SK-N-SH (cell line): ENCODE measurements around the gene CYP27B1. TPM values are rescaled to one million over a fixed set of nuclear protein-coding genes. Genes with fewer than 3 reads are reported as not detected.

Experiments
- CTCF ChIA-PET: fragments of 300-600, 350-600 bp; formaldehyde crosslinking; extraction: SDS; loops from one replicate; lab custom pipeline; 2021; lab: Yijun Ruan, JAX
- POLR2A ChIA-PET: fragments of 350-600 bp; sonication (Branson Sonifier 250); formaldehyde crosslinking; extraction: SDS; loops from one replicate; lab custom pipeline; 2020; ENCODE audit warnings: antibody characterized with exemption, inconsistent platforms; lab: Yijun Ruan, JAX
- DNase-seq: peaks from one replicate; pipeline ENCODE4 v3.0.0; 2012
- H2AFZ ChIP-seq: fragments of 200-600 bp; sonication (generic); 2 replicates; pipeline ENCODE4 v1.8.1; 2016; ENCODE audit warnings: antibody characterized with exemption, mild to moderate bottlenecking, low read depth
- H3F3A ChIP-seq: fragments of 200-600 bp; sonication (generic); replicated peaks from 2 replicates; pipeline ENCODE3; 2016; ENCODE audit warnings: antibody characterized with exemption, mild to moderate bottlenecking; ENCODE audit not compliant: insufficient read depth
- H3K27ac ChIP-seq, 2 experiments: fragments of 200-500 bp in 1 of 2; fragments of 200-600 bp in 1 of 2; sonication (Bioruptor generic) in 1 of 2; sonication (generic), shearing (Covaris generic) in 1 of 2; 2 replicates each; pipeline versions ENCODE4 v1.5.1 to v1.6.1; 2014 to 2016; ENCODE audit warnings: low read depth in 2 of 2, inconsistent platforms in 1 of 2, low read length in 1 of 2, mild to moderate bottlenecking in 1 of 2, mixed read lengths in 1 of 2
- H3K27me3 ChIP-seq: fragments of 200-600 bp; sonication (generic), shearing (Covaris generic); 2 replicates; pipeline ENCODE4 v1.6.1; 2016; ENCODE audit warnings: mixed run types; ENCODE audit not compliant: insufficient read depth
- H3K36me3 ChIP-seq, 2 experiments: fragments of 200-500 bp in 1 of 2; fragments of 200-600 bp in 1 of 2; sonication (Bioruptor generic) in 1 of 2; sonication (generic) in 1 of 2; replicated peaks in 1 of 2; 2 replicates each; pipeline versions ENCODE3 to v1.5.1; 2014 to 2016; ENCODE audit warnings: low read length in 1 of 2, mild to moderate bottlenecking in 1 of 2; ENCODE audit not compliant: insufficient read depth in 2 of 2, control insufficient read depth in 1 of 2
- H3K4me1 ChIP-seq, 2 experiments: fragments of 200-500 bp in 1 of 2; fragments of 200-600 bp in 1 of 2; sonication (Bioruptor generic) in 1 of 2; sonication (generic), shearing (Covaris generic) in 1 of 2; 2 replicates each; pipeline versions ENCODE4 v1.5.1 to v1.6.1; 2014 to 2016; ENCODE audit warnings: low read depth in 1 of 2, low read length in 1 of 2, mixed run types in 1 of 2; ENCODE audit not compliant: insufficient read depth in 2 of 2, control insufficient read depth in 1 of 2
- H3K4me2 ChIP-seq: fragments of 200-600 bp; sonication (generic), shearing (Covaris generic); 2 replicates; pipeline ENCODE4 v1.6.1; 2017; ENCODE audit warnings: mixed run types
- H3K4me3 ChIP-seq, 2 experiments: fragments of 200-500 bp in 1 of 2; fragments of 200-600 bp in 1 of 2; sonication (Bioruptor generic) in 1 of 2; sonication (generic), shearing (Covaris generic) in 1 of 2; 2 replicates each; pipeline versions ENCODE4 v1.5.1 to v1.8.1; 2014 to 2016; ENCODE audit warnings: low read depth in 2 of 2, inconsistent platforms in 1 of 2, low read length in 1 of 2, mild to moderate bottlenecking in 1 of 2, mixed read lengths in 1 of 2, moderate library complexity in 1 of 2
- H3K79me2 ChIP-seq: fragments of 200-600 bp; sonication (generic); 2 replicates; pipeline ENCODE4 v1.8.1; 2017; ENCODE audit warnings: mild to moderate bottlenecking; ENCODE audit not compliant: insufficient read depth
- H3K9ac ChIP-seq: fragments of 200-600 bp; sonication (generic); 2 replicates; pipeline ENCODE4 v1.6.1; 2017; ENCODE audit warnings: mixed run types
- H3K9me2 ChIP-seq: fragments of 200-600 bp; sonication (generic); 2 replicates; pipeline ENCODE4 v1.6.1; 2017; ENCODE audit warnings: mixed run types
- H3K9me3 ChIP-seq: fragments of 200-600 bp; sonication (generic); 2 replicates; pipeline ENCODE4 v1.6.1; 2017; ENCODE audit warnings: mixed run types, mild to moderate bottlenecking, moderate library complexity
- H4K20me1 ChIP-seq: fragments of 200-600 bp; sonication (generic); 2 replicates; pipeline ENCODE4 v1.6.1; 2017; ENCODE audit warnings: mild to moderate bottlenecking, mixed run types; ENCODE audit not compliant: insufficient read depth
- FOXM1 ChIP-seq: IDR thresholded peaks from 2 replicates; pipeline ENCODE4 v1.4.0; 2012; ENCODE audit warnings: low read depth, mild to moderate bottlenecking
- GATA2 ChIP-seq: sonication (generic); formaldehyde crosslinking; IDR thresholded peaks from 2 replicates; pipeline ENCODE4 v1.5.0; 2020; ENCODE audit warnings: mild to moderate bottlenecking, missing genetic modification reagents
- MXI1 ChIP-seq: IDR thresholded peaks from 2 replicates; pipeline ENCODE4 v1.6.1; 2012; ENCODE audit warnings: mild to moderate bottlenecking, low read depth, low read length, improper control_type of control experiment
- NRF1 ChIP-seq: IDR thresholded peaks from 2 replicates; pipeline ENCODE4 v1.6.1; 2012; ENCODE audit warnings: low read depth, mild to moderate bottlenecking, low read length
- POLR2AphosphoS5 ChIP-seq: IDR thresholded peaks from 2 replicates; pipeline ENCODE4 v1.6.1; 2012; ENCODE audit warnings: low read depth, low read length
- RAD21 ChIP-seq: IDR thresholded peaks from 2 replicates; pipeline ENCODE4 v1.6.1; 2012; ENCODE audit warnings: mild to moderate bottlenecking, low read length
- SMC3 ChIP-seq: IDR thresholded peaks from 2 replicates; pipeline ENCODE4 v1.6.1; 2012; ENCODE audit warnings: low read depth, low read length, improper control_type of control experiment
- WGBS: methylation state at CpG from one replicate; pipeline ENCODE4 v1.1.6; 2017; ENCODE audit warnings: low lambda C conversion rate; 5-methylcytosine and 5-hydroxymethylcytosine counted together
- polyA plus RNA-seq, 3 experiments: library from polyadenylated mRNA; depleted of rRNA; stranded (reverse); fragments of >200 nt; gene quantifications; 2 replicates each; pipeline ENCODE4 v1.2.3, GENCODE V29; 2012
- TF ChIP-seq, protein P1 (sequence below): IDR thresholded peaks from 2 replicates; pipeline ENCODE4 v1.6.1; 2012; ENCODE audit warnings: mild to moderate bottlenecking, low read depth, low read length, moderate library complexity
- TF ChIP-seq, protein P2 (sequence below): fragments of 150-350 bp; IDR thresholded peaks from 2 replicates; pipeline ENCODE4 v1.6.1; 2017; ENCODE audit warnings: antibody characterized with exemption, low read length, low read depth, borderline replicate concordance
- TF ChIP-seq, protein P3 (sequence below): fragments of 150-350 bp; IDR thresholded peaks from 2 replicates; pipeline ENCODE4 v1.6.1; 2016; ENCODE audit warnings: mild to moderate bottlenecking, low read depth, low read length
- TF ChIP-seq, protein P4 (sequence below): IDR thresholded peaks from 2 replicates; pipeline ENCODE4 v1.4.0; 2012; ENCODE audit warnings: low read depth, borderline replicate concordance
- TF ChIP-seq, protein P5 (sequence below): fragments of 200-600 bp; sonication (generic); IDR thresholded peaks from 2 replicates; pipeline ENCODE4 v1.6.1; 2017; ENCODE audit warnings: antibody characterized with exemption, mild to moderate bottlenecking, moderate library complexity

CYP27B1 gene
- polyA plus RNA-seq, 1 of the 3 experiments (the other 2 are of a cell fraction): 1.7 TPM

DNA sequence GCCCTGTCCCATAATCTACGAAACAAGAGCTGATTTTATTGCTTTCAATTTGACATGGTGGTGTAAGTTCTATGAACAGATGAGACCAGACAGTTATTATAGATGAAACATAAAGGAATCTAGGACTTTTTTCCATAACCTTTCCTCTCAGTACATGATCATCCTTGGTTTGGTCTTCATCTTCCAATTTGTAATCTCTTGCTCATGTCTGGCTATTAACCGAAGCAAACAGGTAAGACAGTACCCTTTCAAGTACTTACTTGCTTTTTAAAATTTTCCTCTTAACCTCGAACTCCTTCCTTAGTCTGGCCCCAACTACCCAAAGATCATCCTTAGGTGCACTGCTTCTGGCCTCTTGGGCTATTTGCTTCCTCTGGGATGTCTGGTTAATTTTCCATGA, 20.9 kb downstream of the CYP27B1 start:
- H3K4me3 ChIP-seq: peak overlapping the region; percentile 81 to 82
- POLR2A ChIA-PET: interaction anchor here (1.9 to 2.1 kb wide), 2 partner anchors 20 kb away, joined by 5 to 18 read pairs; no protein-coding TSS in a partner anchor
- peak overlapping the region; percentile 99 for H3K9ac ChIP-seq
- H3K79me2 ChIP-seq: peaks cover 28% of the 10 kb centered on the region
- H3K9me3 ChIP-seq: no peaks in the 10 kb centered on the region
- DNase-seq: no peak
- H3K36me3 ChIP-seq: peaks cover 30 to 49% of the 10 kb centered on the region in 2 experiments
- CTCF ChIA-PET: interaction anchor here (2.2 to 3.2 kb wide), 4 partner anchors 10 to 20 kb away, joined by 6 to 18 read pairs (median 12); no protein-coding TSS in a partner anchor
- TF ChIP-seq SMC3: no peak
- TF ChIP-seq, protein P1, sequence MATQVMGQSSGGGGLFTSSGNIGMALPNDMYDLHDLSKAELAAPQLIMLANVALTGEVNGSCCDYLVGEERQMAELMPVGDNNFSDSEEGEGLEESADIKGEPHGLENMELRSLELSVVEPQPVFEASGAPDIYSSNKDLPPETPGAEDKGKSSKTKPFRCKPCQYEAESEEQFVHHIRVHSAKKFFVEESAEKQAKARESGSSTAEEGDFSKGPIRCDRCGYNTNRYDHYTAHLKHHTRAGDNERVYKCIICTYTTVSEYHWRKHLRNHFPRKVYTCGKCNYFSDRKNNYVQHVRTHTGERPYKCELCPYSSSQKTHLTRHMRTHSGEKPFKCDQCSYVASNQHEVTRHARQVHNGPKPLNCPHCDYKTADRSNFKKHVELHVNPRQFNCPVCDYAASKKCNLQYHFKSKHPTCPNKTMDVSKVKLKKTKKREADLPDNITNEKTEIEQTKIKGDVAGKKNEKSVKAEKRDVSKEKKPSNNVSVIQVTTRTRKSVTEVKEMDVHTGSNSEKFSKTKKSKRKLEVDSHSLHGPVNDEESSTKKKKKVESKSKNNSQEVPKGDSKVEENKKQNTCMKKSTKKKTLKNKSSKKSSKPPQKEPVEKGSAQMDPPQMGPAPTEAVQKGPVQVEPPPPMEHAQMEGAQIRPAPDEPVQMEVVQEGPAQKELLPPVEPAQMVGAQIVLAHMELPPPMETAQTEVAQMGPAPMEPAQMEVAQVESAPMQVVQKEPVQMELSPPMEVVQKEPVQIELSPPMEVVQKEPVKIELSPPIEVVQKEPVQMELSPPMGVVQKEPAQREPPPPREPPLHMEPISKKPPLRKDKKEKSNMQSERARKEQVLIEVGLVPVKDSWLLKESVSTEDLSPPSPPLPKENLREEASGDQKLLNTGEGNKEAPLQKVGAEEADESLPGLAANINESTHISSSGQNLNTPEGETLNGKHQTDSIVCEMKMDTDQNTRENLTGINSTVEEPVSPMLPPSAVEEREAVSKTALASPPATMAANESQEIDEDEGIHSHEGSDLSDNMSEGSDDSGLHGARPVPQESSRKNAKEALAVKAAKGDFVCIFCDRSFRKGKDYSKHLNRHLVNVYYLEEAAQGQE: no peak
- no peak for TF ChIP-seq NRF1
- TF ChIP-seq, protein P2, sequence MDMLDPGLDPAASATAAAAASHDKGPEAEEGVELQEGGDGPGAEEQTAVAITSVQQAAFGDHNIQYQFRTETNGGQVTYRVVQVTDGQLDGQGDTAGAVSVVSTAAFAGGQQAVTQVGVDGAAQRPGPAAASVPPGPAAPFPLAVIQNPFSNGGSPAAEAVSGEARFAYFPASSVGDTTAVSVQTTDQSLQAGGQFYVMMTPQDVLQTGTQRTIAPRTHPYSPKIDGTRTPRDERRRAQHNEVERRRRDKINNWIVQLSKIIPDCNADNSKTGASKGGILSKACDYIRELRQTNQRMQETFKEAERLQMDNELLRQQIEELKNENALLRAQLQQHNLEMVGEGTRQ: no peak
- no peak for TF ChIP-seq POLR2AphosphoS5
- TF ChIP-seq, protein P3, sequence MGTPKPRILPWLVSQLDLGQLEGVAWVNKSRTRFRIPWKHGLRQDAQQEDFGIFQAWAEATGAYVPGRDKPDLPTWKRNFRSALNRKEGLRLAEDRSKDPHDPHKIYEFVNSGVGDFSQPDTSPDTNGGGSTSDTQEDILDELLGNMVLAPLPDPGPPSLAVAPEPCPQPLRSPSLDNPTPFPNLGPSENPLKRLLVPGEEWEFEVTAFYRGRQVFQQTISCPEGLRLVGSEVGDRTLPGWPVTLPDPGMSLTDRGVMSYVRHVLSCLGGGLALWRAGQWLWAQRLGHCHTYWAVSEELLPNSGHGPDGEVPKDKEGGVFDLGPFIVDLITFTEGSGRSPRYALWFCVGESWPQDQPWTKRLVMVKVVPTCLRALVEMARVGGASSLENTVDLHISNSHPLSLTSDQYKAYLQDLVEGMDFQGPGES: no peak
- TF ChIP-seq, protein P4, sequence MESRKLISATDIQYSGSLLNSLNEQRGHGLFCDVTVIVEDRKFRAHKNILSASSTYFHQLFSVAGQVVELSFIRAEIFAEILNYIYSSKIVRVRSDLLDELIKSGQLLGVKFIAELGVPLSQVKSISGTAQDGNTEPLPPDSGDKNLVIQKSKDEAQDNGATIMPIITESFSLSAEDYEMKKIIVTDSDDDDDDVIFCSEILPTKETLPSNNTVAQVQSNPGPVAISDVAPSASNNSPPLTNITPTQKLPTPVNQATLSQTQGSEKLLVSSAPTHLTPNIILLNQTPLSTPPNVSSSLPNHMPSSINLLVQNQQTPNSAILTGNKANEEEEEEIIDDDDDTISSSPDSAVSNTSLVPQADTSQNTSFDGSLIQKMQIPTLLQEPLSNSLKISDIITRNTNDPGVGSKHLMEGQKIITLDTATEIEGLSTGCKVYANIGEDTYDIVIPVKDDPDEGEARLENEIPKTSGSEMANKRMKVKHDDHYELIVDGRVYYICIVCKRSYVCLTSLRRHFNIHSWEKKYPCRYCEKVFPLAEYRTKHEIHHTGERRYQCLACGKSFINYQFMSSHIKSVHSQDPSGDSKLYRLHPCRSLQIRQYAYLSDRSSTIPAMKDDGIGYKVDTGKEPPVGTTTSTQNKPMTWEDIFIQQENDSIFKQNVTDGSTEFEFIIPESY: no peak
- TF ChIP-seq, protein P5, sequence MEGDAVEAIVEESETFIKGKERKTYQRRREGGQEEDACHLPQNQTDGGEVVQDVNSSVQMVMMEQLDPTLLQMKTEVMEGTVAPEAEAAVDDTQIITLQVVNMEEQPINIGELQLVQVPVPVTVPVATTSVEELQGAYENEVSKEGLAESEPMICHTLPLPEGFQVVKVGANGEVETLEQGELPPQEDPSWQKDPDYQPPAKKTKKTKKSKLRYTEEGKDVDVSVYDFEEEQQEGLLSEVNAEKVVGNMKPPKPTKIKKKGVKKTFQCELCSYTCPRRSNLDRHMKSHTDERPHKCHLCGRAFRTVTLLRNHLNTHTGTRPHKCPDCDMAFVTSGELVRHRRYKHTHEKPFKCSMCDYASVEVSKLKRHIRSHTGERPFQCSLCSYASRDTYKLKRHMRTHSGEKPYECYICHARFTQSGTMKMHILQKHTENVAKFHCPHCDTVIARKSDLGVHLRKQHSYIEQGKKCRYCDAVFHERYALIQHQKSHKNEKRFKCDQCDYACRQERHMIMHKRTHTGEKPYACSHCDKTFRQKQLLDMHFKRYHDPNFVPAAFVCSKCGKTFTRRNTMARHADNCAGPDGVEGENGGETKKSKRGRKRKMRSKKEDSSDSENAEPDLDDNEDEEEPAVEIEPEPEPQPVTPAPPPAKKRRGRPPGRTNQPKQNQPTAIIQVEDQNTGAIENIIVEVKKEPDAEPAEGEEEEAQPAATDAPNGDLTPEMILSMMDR: no peak
- TF ChIP-seq FOXM1: no peak
- no peak for TF ChIP-seq RAD21
- no peak for TF ChIP-seq GATA2 (CRISPR knock-in tag)
- TF ChIP-seq MXI1: no peak
- H3K4me2 ChIP-seq: peak overlapping the region; percentile 87
- peaks cover 32% of the 10 kb centered on the region for H3F3A ChIP-seq
- H3K27me3 ChIP-seq: no peaks in the 10 kb centered on the region
- peak overlapping the region; percentile 96 to 98; a peak in 3 of 4 replicates for H3K27ac ChIP-seq
- peaks cover 0 to 25% of the 10 kb centered on the region in 2 experiments; a peak in 2 of 4 replicates for H3K4me1 ChIP-seq
- H2AFZ ChIP-seq: no peak overlapping the region
- 25% methylated on average over 3 of the region's 3 CpGs for WGBS
- no peaks in the 10 kb centered on the region for H4K20me1 ChIP-seq
- H3K9me2 ChIP-seq: no peaks in the 10 kb centered on the region
